Lower lobe of right lung (tissue), 2 donors: ENCODE data around the gene ITIH2. TPM values are rescaled to one million over a fixed set of nuclear protein-coding genes. Genes with fewer than 3 reads are reported as not detected.
"Not testable (repeated sequence)": the region's sequence is repeated elsewhere in the genome, so short reads cannot be mapped to it uniquely, and the experiment has no call there.

Experiments
- ATAC-seq, 2 donors: fragments of 200-7000 bp; cut with Tn5 transposase; one replicate each; pipeline ENCODE4 v1.9.1; 2020 to 2022; ENCODE audit warnings: mild to moderate bottlenecking in 2 of 2, moderate library complexity in 2 of 2
- DNase-seq: peaks from one replicate; pipeline ENCODE4 v3.0.0-alpha.2; 2020
- H3K27ac ChIP-seq: fragments of 200-600 bp; one replicate; pipeline ENCODE4 v1.8.0; 2022
- H3K27me3 ChIP-seq: fragments of 200-600 bp; one replicate; pipeline ENCODE4 v1.8.0; 2022; ENCODE audit warnings: low read depth
- H3K36me3 ChIP-seq: fragments of 200-600 bp; one replicate; pipeline ENCODE4 v1.8.0; 2022; ENCODE audit warnings: mild to moderate bottlenecking
- H3K4me1 ChIP-seq: fragments of 200-600 bp; one replicate; pipeline ENCODE4 v1.8.0; 2022
- H3K4me3 ChIP-seq: fragments of 200-600 bp; one replicate; pipeline ENCODE4 v1.8.0; 2022; ENCODE audit warnings: mild to moderate bottlenecking
- H3K9me3 ChIP-seq: fragments of 200-600 bp; one replicate; pipeline ENCODE4 v1.8.0; 2022
- intact Hi-C: fragments of 100-400 bp; cut with DNase I; formaldehyde crosslinking; loops from one replicate; pipeline ENCODE4 v1.11.0; 2022
- total RNA-seq: library from RNA; stranded (reverse); fragmentation: NEBNext Ultra II Directional; extraction: Animal tissue kit (Norgen Biotek cat#: 25700); gene quantifications from one replicate; pipeline ENCODE4 v1.2.1, GENCODE V29; 2021
- TF ChIP-seq, protein P1 (sequence below): fragments of 200-600 bp; IDR thresholded peaks from one replicate; pipeline ENCODE4 v1.8.0; 2022; ENCODE audit warnings: antibody characterized with exemption, mild to moderate bottlenecking
- donor health status: DM: no; HTN: yes; CAD: no; lungs with severe emphysema.

ITIH2 gene
- total RNA-seq, 1 donor from 2014 or later, result 0.32 TPM

DNA sequence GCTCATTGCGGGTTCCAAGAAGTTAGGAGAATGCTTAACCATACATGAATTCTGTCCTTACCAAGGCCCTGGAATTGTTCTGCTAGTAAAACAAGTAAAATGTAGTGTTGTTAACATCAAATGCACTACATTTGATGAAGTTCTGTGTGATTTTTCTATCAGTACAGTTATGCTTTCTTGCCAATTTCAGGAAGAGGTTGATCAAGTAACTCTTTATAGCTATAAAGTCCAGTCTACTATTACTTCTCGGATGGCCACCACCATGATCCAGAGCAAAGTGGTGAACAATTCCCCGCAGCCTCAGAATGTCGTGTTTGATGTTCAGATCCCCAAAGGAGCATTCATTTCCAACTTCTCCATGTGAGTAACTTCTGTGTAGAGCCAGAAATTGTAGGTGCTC lies 5.7 kb downstream of the ITIH2 start:
- intact Hi-C loops, result no loop called here
- DNase-seq (no peak), ATAC-seq (no peak)
- Histone ChIP-seq H3K4me1 (no peaks in the 10 kb centered on the region), H3K27ac (no peak overlapping the region), H3K27me3 (peaks cover 8% of the 10 kb centered on the region), H3K4me3 (no peak overlapping the region), H3K36me3 (no peaks in the 10 kb centered on the region), H3K9me3 (no peaks in the 10 kb centered on the region)
- TF ChIP-seq, protein P1, sequence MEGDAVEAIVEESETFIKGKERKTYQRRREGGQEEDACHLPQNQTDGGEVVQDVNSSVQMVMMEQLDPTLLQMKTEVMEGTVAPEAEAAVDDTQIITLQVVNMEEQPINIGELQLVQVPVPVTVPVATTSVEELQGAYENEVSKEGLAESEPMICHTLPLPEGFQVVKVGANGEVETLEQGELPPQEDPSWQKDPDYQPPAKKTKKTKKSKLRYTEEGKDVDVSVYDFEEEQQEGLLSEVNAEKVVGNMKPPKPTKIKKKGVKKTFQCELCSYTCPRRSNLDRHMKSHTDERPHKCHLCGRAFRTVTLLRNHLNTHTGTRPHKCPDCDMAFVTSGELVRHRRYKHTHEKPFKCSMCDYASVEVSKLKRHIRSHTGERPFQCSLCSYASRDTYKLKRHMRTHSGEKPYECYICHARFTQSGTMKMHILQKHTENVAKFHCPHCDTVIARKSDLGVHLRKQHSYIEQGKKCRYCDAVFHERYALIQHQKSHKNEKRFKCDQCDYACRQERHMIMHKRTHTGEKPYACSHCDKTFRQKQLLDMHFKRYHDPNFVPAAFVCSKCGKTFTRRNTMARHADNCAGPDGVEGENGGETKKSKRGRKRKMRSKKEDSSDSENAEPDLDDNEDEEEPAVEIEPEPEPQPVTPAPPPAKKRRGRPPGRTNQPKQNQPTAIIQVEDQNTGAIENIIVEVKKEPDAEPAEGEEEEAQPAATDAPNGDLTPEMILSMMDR, result no peak

DNA sequence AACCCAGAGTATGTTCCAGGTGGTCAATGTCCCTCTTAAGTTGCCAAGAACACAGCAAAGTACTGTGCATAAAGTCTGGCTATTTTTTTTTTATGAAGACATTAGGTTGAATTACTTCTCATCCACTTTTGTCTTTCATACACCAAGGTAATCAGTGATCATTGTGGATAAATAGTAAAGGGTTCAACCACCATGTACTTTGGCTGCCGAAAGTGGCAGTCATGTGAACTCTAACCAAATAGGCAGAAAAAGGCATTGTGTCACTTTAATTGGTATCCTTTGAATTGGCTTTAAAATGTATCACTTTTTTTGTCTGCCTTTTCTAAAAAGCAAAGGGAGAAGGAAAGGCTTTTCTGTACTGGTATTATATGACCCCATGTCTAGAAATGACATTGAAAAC lies 7.3 kb downstream of the ITIH2 start:
- ATAC-seq (no peak), DNase-seq (no peak)
- H3K4me1 ChIP-seq, result no peaks in the 10 kb centered on the region
- H3K36me3 ChIP-seq, result no peaks in the 10 kb centered on the region
- intact Hi-C loops, result no loop called here
- H3K27me3 ChIP-seq, result peaks cover 8% of the 10 kb centered on the region
- H3K4me3 ChIP-seq, result no peak overlapping the region
- TF ChIP-seq, protein P1, result no peak
- no peak overlapping the region for H3K27ac ChIP-seq
- H3K9me3 ChIP-seq, result no peaks in the 10 kb centered on the region

DNA sequence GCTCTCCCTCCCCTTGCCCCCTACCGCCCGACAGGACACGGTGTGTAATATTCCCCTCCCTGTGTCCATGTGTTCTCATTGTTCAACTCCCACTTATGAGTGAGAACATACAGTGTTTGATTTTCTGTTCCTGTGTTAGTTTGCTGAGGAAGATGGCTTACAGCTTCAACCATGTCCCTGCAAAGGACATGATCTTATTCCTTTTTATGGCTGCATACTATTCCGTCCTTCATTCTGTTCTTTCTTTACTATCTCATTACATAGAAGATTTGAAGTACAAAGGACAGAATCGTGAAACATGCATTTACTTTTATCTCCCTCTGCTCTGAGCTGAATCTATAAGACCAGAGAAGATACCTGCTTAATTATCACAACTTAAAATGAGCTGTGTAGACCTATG lies 8.0 kb downstream of the ITIH2 start:
- not testable (repeated sequence) for DNase-seq, H3K4me1 ChIP-seq, ATAC-seq

DNA sequence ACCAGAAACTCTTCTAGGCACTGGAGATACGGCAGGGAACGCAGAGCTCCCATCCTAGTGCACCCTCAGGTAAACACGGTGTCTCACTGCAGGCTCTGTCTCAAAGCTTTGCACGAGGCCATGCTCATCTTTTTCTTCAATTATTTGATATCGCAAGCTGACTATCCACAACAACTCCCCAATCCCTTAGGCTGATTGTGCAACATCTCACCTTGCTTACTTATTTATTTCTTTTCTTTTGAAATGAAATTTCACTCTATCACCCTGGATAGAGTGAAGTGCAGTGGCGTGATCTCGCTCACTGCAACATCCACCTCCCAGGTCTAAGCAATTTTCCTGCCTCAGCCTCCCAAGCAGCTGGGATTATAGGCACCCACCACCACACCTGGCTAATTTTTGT lies 12.4 kb downstream of the ITIH2 start:
- peaks cover 5% of the 10 kb centered on the region for H3K27me3 ChIP-seq
- no peak overlapping the region for H3K4me3 ChIP-seq
- ATAC-seq, result no peak
- DNase-seq, result no peak
- TF ChIP-seq, protein P1, result no peak
- no peaks in the 10 kb centered on the region for H3K9me3 ChIP-seq
- H3K27ac ChIP-seq, result no peak overlapping the region
- intact Hi-C loops, result no loop called here
- H3K4me1 ChIP-seq, result no peaks in the 10 kb centered on the region
- H3K36me3 ChIP-seq, result no peaks in the 10 kb centered on the region

More for the DNA sequence above, 8.0 kb downstream of the ITIH2 start:
- H3K4me3 ChIP-seq, H3K9me3 ChIP-seq, H3K36me3 ChIP-seq, intact Hi-C loops, H3K27ac ChIP-seq, H3K27me3 ChIP-seq: not testable (repeated sequence)

DNA sequence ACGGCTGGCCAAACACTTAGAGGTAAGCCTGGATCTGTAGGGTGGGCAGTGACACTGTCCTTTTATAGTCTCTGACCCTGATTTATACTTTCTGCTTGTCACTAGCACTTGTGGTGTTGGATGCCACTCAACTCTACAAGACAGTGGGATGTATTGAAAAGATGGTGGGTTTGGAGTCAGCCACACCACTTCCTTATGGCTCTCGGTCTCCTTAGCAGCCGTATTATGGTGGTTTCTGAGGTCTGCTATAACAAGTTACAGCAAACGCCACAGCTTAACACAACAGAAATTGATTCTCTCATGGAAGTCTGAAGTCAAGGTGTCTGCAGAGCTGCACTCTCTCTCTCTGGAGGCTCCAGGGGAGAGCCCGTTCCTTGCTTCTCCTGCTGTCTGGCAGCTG lies 14.7 kb downstream of the ITIH2 start:
- intact Hi-C loops, result no loop called here
- H3K4me3 ChIP-seq, result no peak overlapping the region
- no peaks in the 10 kb centered on the region for H3K4me1 ChIP-seq
- H3K27me3 ChIP-seq, result no peaks in the 10 kb centered on the region
- no peak overlapping the region for H3K27ac ChIP-seq
- H3K36me3 ChIP-seq, result no peaks in the 10 kb centered on the region
- TF ChIP-seq, protein P1, result no peak
- H3K9me3 ChIP-seq, result no peaks in the 10 kb centered on the region
- DNase-seq (no peak), ATAC-seq (no peak)

DNA sequence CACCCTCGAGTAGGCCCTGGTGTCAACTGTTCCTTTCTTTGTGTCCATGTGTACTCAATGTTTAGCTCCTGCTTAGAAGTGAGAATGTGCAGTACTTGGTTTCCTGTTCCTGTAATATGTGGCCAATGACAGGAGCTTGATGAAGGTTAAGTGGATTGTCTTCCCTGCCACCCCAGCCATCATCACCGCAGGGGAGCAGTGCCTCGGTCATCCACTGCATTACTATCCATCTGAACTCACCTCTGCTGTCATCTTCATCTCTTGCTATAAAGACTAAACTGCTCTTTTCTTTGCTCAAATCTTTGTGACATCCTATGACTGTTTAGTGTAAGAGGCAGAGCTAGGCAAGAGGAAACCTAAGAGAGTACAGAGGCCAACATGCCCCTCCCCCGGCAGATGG lies 15.6 kb downstream of the ITIH2 start:
- no peaks in the 10 kb centered on the region for H3K4me1 ChIP-seq
- TF ChIP-seq, protein P1, result no peak
- no peak overlapping the region for H3K4me3 ChIP-seq
- DNase-seq, result no peak
- intact Hi-C loops, result no loop called here
- no peak overlapping the region for H3K27ac ChIP-seq
- H3K9me3 ChIP-seq, result no peaks in the 10 kb centered on the region
- no peaks in the 10 kb centered on the region for H3K36me3 ChIP-seq
- H3K27me3 ChIP-seq, result no peaks in the 10 kb centered on the region
- no peak for ATAC-seq
